HG03025 (cell line): ENCODE results near the gene BTNL3.

Experiments used
- ATAC-seq: cut with Tn5 transposase; IDR thresholded peaks from one replicate; pipeline ENCODE4 v1.9.1; 2021; ENCODE audit warnings: mild to moderate bottlenecking, moderate library complexity; ENCODE audit not compliant: unreplicated experiment, low FRiP score

BTNL3 gene

DNA sequence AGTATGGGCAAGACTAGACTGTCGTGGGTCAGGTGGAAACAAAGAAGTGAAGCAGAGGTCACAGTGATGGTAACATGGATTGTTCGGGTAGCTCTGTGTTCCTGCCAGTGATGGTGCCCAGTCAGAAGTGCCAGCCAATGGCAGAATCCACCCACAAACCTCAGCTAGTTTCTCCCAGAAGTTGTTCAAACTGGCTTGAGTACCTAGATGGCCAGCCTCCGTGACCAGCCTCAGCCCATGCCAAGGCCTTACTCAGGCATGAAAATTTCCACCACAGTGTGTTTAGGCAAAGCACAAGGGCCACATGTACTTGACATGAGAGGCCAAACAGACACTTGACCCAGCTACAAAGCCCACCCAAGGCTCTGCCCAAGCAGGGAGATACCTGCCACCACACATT is 32.0 kb downstream of the BTNL3 start:
- ATAC-seq = no peak

DNA sequence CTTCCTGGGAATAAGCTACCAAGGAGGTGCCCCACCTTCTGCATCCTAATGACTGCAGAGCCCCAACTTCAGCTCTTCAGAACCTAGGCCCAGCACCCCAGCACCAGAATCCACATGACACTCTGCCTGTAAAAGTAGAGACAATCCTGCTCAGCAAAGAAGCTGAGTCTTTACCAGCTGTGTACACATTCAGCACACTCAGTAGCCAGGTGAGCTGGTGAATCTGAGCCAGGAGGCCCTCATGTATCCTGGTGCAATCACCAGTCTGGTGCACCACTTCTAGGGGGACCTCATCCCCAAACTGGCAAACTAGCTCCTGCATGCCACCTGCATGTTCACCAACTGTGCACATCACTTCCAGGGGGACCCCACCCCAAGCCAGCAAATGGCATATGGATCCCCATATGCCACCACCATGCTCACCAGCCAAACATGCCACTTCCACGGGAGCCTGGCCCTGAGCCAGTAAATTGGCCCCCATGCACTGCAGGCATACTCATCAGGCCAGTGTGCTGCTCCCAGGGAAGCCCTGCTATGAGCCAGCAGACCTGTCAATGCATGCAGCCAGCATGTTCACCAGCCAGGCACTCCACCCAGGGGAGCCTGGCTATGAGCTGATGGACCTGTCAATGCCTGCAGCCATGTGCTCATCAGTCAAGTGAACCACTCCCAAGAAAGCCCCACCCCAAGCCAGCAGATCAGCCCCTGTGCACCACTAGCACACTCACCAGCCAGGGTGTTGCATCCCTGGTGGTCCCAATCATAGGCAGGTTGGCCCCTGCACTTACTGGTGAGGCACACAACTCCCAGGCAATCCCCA is 35.8 kb downstream of the BTNL3 start:
- ATAC-seq = no peak

DNA sequence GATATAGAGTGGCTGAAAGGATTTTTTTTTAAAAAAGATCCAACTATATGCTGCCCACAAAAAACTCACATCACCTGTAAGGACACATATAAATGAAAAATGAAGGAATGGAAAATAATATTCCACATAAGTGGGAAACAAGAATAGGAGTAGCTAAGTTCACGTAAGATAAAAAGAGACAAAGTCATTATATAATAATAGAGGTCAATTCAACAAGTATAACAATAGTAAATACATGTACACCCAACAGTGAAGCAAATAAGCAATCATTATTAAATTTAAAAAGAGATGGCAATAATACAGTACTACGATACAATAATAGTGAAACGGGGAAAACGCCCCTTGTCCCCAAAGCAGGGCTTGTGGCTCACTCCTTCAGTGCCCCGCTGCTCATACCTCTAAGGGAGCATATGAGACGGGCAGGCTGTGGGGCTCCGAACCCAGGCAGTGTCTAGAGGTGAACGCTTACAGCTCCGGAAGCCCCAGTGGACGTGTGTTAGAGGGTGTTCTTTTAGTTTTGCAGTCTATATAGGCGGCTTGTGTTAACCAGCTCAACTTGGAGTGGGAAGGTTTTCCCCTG is 38.9 kb downstream of the BTNL3 start:
- ATAC-seq = no peak

DNA sequence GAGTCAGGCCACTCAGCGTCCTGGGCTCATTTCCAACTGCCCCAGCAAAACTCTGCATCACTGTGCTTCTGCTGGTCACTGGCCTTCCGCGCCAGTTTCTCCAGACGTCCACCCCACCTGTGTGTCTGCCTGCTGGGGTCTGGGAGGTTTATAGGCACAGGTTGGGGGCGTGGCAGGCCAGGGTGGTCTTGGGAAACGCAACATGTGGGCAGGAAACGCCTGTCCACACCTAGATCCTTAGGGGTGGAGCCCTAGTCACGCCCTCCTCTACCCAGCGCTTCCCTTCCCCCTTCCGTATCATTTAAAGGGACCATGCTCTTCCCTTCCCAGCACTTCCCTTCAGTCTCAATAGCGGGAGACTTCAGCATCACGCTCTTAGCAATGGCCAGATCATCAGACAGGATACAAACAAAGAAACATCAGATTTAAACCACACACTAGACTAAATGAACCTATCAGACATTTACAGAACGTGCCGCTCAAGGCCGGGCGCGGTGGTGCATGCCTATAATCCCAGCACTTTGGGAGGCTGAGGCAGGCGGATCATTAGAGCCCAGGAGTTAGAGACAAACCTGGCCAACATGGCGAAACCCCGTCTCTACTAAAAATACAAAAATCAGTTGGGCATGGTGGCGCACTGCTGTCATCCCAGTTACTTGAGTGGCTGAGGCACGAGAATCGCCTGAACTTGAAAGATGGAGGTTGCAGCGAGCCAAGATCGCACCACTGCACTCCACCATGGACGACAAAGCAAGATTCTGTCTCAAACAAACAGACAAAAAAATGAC is 39.6 kb downstream of the BTNL3 start:
- ATAC-seq = no peak

DNA sequence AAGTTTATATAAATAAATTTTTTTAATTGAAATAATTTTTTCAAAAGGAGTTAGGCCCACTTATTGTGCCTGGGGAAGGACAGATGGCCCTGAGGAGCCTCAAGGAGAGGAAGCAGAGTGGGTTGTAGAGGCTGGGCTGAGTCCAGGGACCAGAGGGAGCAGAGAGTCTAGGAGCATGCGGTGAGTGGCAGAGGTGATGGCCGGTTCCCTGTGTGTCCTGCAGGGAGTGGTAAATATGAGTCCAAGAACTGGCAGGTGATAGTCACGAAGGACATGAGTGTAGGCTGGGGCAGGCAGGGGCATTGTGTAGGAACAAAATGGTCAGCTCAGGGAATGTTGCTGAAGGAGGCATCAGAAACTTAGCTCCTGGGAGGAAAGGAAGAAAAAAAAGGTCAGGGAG is 43.1 kb downstream of the BTNL3 start:
- ATAC-seq = no peak

DNA sequence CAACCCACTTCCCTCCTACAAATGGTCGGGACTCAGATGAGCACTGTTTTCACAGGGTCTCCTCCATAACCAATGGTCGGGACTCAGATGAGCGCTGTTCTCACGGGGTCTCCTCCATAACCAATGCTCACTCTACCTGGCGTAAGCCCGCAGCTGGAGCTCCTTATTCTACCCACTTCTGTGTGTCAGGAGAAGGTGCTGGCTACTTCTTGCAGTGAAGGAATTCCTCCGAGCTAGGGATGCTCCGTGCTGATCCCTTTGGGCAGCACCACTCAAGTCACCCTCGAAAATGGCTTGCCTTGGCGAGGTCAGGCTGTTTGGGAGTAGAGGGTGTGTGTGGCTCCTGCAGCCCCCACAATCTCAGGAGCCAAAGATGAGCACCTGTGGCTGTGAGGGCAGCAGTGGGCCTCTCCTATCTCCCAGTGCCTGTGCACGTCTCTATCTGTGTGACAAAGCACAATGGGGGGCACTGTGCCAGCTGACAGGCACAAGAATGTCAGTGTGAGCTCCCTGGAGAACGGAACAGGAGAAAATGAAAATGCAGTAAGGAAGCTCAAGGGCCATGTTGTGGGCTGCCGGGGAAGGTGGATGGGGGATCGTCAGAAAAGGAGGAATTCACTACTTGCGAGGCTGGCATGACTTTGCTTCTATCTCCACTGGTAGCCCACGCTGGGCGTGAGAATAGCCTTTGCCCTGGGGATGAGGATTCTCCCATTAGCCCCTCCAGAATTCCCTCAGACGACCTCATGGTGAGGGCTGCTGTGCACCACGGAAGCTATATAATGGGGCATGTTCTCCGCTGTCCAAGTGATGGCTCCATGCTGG is 47.6 kb downstream of the BTNL3 start:
- ATAC-seq = no peak

DNA sequence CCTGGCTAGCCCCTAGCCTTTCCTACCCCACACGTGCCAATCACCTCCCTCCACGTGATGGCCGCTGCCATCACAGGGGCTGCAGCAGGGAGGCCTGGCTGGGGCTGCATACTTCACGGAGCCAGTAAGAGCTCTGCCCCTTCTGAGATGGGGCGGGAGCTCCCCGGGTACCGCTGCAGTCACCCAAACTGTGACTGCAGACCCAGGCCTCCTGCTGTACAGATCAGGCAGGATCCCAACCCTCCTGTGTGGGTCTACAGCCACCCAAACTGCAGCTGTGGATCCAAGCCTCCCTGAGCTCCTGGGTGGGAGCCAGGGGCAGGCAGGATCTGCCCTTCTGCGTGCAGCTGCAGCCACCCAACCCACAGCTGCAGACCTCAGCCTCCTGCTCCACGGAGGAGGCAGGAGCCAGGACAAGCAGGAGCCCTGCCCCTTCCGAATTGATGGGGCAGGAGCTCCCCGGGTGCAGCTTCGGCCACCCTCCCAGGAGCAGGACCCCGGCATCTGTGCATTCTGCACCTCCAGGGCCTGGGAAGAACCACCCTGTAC is 48.2 kb downstream of the BTNL3 start:
- ATAC-seq = no peak

DNA sequence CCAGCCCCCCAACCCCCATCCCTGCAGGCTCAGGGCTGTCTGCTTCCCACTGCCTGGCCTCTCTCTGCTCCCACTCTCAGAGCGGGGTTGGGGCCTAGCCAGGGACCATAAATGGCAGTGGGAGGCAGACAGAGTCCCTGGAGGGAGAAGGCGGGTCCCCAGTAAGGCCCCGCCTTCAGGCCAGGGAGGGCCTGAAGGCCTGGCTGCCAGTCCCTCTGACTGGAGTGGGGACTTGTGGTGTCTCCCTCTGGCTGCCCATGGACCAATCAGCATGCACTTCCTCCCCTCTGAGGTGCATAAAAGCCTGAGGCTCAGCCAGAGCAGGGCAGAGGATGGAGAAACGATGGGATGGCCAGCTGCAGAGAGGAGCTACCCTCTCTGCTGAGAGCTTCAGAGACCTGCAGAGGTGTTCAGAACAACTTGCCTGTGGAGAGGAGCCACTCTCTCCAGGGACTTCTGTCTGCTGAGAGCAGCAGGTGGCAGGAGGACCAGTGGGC is 48.8 kb downstream of the BTNL3 start:
- ATAC-seq = no peak

DNA sequence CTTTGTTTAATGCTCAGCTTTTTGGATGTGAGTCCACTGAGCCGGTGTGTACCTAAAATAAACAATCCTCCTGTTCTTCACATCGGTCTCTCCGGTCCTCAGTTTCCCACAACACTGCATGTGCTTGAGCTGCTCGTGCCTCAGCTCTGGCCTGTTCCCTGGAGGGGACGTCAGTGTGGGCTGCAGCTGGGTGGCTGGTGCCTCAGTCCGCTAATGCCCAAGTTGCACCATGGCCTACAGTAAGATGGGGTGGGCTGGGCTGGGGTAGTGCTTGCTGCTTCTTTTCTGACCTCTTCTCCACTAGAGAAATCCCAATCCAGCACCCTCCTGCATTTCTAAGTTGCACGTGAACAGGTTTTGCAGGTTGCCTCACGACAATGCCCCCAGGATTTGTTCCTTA is 50.8 kb downstream of the BTNL3 start:
- no peak for ATAC-seq

DNA sequence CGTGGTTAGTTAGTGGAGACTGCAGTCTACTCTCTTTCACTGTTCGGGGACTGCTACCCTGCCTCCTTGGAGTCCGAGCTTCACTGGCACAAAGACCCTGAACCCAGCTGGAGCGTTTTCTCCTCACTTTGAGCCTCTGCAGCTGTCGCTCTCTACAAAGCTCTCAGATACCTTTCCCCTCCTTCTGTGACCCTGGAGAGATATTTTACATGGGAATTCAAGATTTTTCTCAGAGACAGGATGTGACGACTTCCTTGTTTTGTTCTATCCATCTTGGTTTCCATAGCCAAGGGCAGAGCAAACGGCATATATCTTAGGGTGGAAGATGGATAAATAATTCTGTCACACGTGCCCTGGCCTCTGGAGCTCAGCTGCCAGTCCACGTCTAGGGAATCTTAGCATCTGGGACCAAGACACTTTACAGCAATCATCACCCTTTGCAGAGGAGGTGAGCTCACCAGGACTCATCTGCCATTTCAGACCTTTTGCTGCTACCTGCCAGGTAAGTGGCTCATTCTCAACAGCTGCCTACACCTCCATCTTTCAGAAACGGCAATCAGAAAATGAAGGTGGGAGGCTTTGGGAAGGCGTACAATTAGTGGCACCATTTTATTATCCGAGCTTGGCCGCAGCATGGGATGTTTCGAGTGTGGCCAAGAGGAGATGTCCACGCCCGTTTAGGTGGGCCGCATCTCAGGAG is 51.4 kb downstream of the BTNL3 start, which contains the start of gene BTNL9:
BTNL9 (plus strand) TSS at position 336 of the 700 bp plus-strand sequence. CDS start 5,224 bp downstream, outside the sequence.
- ATAC-seq = no peak

DNA sequence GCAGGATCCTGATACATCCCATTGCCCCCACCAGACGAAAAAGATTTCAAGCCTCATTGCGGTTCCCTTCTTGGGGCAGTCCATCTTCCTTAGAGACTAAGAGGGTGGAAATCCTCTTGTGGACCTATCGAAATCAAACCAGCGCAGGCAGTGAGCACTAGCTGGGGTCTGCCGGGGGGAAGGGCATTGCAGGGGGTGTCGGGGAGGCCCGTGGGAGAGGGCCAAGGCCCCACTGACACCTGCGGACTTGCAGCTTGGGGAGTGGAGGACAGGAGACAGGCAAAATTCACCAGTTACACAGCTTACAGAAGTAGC is 51.9 kb downstream of the BTNL3 start:
- no peak for ATAC-seq

DNA sequence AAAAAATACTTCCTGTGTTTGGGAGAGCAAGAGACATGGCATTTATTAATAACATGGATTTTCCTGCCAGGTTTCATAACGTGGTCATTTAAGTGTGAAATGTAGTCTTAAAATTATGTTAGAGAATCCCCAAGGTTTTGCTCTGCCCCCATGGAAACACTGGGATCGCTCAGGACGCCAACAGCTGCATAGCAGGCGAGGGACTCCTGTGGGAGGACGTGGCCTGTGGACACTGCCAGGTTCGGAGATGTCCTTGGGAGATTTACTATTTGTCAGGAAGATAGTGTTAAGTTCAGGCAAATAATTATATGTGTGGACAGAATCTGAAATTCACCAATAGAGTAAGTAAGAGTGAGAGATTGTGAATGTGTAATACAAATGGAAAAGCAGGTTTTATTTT is 52.4 kb downstream of the BTNL3 start:
- ATAC-seq = no peak

DNA sequence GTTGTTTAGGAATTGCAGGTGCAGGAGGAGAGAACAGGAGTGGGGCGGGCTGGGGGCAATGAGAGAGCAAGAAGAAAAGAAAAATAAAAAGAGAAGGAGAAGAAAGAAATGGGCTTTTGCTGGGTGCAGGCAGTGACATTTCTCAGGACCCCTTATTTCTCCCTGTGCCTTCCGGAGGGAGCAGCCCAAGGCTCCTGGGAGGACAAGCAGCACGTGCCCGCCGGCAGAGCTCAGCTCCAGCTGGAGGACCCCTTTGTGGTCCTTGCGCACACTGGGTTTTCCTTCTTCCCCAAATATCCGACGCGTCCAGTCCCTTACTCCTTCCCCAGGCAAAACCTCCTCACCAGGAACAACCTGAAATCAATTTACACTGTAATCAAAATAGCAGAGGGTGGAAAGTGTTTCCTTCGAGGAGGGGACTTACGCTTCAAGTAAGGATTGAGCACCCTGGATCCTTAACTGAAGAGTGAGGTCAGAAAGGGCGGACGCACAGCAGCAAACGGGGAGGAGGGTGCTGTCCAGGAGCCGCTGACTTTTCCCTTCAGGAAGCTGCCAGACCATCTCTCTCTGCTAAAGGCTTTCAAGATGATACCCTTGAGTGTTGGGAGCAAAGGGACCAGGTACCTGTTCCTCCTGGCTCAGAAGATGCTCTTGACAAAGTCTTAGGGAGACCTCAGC is 53.5 kb downstream of the BTNL3 start:
- ATAC-seq = no peak

DNA sequence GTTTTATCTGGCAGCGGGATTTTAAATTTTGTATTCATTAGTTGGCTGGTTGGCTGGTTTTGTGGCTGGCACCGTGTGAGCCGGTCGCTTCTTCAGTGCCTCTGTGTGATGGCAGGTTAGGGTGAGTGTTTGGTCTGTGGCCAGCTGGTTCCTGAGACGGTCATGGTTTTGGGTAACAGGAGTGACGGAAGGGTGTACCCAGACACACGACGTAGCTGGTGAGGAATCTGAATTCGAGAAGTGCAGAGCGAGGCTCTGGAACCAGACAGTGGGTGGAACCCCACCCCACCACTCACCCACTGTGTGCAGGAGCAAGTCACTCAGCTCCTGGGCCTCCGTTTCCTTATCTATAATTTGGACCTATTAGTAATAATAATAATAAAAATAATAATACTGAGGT is 54.1 kb downstream of the BTNL3 start:
- no peak for ATAC-seq

DNA sequence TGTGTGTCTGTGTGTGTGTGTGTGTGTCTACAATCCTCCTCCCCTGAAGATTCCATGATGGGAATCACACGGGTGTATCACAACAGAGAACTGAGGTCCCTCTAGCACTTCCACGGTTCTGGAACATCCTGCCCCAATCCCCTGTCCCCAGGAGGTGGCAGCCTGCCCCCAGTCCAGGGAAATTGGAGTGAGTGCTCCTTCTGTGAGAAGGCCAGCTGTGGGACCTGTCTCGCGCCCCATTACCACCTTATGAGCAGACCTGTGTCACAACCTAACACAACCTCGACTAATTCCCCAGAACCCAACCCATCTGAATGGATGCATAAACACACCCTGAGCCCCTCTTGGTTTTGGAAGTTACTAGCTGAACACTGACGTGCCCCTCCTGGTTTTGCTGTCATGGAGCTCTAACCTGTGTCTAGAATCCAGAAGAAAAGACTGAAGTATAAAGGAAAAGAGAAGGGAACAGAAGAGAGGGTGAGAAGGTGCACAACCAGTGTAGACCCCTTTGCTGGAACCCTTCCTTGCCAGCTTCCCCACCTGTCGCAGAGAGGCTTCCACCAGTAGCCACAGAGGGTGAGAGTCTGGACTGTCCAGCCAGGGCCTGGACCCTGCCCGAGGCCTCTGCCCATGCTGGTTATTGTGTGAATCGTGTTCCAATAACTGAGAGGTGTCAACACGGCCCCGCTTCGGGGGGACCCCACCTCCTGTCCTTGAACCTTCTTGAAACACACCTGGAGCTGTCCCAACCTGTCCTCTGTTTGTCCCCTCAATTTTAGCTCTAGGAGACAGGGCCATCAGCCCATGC is 54.8 kb downstream of the BTNL3 start:
- no peak for ATAC-seq

DNA sequence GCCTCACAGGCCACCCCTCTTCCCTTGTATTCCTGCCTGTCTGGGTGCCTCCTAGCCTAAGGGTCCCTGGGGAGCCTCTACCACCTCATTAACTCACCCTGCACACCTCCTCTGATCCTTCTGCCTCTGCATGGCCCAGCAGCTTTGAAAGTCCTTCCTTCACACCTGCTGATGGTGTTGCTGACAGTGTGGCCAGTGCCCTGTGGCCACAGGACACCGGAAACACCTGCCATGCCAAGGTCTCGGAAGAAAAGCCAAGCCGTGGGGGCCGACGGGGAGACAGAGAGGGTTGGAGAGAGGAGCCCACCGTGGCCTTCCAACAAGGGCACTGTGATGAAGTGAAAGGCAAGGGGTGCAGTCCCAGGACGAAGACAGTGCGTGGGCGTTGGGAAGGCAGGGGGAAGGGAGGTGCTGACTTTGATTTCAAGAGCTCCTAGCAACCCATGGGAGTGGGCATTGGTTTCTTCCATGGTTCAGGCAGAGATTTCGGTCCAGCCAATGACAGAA is 55.5 kb downstream of the BTNL3 start:
- no peak for ATAC-seq

DNA sequence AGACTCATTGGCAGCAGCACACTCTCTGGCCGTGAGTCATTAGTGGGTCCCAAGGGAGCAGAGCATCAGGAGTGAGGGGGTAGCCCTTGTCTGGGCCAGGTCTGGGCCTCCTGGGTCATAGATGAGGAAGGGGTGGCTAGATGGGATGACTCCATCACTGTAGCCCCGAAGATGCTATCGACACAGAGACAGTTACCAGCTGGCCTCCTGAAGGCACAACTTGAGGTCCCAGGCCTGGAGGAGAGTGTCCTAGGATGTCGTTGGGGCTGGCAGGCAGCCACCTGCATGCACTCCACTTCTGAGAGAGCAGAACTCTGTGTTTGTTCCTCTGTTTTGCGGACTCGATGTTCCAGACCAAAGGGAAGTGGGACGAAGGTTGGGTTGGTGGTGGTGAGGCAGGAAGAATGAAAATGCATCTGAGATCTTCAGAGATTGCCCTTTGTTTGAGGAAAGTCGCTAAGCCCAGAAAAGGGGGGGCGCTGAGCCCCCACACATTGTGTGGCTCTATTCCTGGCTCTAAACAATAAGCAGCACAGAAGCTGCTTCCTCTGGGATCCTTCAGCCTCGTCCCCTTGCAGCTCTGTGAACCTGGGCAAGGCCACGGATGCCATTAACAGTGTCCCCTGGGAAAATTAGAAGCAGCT is 56.1 kb downstream of the BTNL3 start:
- ATAC-seq = no peak

DNA sequence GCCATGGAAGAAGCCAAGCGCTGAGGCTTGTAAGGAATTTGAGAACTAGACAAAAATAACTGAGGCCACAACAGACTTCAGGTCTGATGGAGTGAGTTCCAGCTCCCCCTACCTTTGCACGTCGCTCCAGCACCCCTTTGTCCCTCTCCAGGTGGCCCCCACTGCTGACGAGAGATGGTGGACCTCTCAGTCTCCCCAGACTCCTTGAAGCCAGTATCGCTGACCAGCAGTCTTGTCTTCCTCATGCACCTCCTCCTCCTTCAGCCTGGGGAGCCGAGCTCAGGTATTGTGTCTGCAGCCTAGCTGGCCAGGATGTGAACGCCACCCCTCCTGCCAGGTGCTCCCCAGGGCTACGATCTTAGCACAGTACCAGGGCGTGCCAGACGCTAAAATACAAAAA is 56.7 kb downstream of the BTNL3 start:
- ATAC-seq = no peak
